DND-41 (cell line): ENCODE results near the gene STKLD1.

ENCODE experiments used
- ATAC-seq: fragments of 200-7000 bp; cut with Tn5 transposase; 3 replicates; pipeline ENCODE4 v1.9.1; 2021; ENCODE audit warnings: low read depth; ENCODE audit not compliant: insufficient read depth
- DNase-seq: peaks from one replicate; pipeline ENCODE4 v3.0.0-alpha.2; 2020
- H2AFZ ChIP-seq: 2 replicates; pipeline ENCODE4 v1.6.0; 2012; ENCODE audit warnings: low read depth, low read length
- H3K27ac ChIP-seq: 2 replicates; pipeline ENCODE4 v1.5.1; 2012; ENCODE audit warnings: low read length, inconsistent platforms
- H3K27me3 ChIP-seq: fragments of 200-600 bp; sonication (generic); 2 replicates; pipeline ENCODE4 v1.6.0; 2012; ENCODE audit warnings: low read length, mild to moderate bottlenecking, inconsistent platforms; ENCODE audit not compliant: insufficient read depth, poor library complexity
- H3K36me3 ChIP-seq: 2 replicates; pipeline ENCODE4 v1.5.1; 2012; ENCODE audit warnings: low read length, inconsistent platforms; ENCODE audit not compliant: insufficient read depth
- H3K4me1 ChIP-seq: 2 replicates; pipeline ENCODE4 v1.5.1; 2012; ENCODE audit warnings: mild to moderate bottlenecking, low read length; ENCODE audit not compliant: insufficient read depth
- H3K4me2 ChIP-seq: 2 replicates; pipeline ENCODE4 v1.6.0; 2012; ENCODE audit warnings: mild to moderate bottlenecking, moderate library complexity, low read length, inconsistent platforms; ENCODE audit not compliant: insufficient read depth
- H3K4me3 ChIP-seq, 2 experiments: fragments of 200-600 bp in 1 of 2; shearing (Covaris generic) in 1 of 2; 2 replicates each; pipeline ENCODE4 v1.5.1; 2012 to 2016; ENCODE audit warnings: inconsistent platforms in 2 of 2, low read length in 2 of 2, mild to moderate bottlenecking in 2 of 2, low read depth in 1 of 2, moderate library complexity in 1 of 2
- H3K79me2 ChIP-seq: 2 replicates; pipeline ENCODE4 v1.6.0; 2012; ENCODE audit warnings: low read length, inconsistent platforms; ENCODE audit not compliant: insufficient read depth
- H3K9ac ChIP-seq: 2 replicates; pipeline ENCODE4 v1.6.0; 2012; ENCODE audit warnings: low read depth, mild to moderate bottlenecking, inconsistent platforms, low read length, moderate library complexity
- H3K9me3 ChIP-seq: 2 replicates; pipeline ENCODE4 v1.5.1; 2012; ENCODE audit warnings: low read length, moderate library complexity, mild to moderate bottlenecking, inconsistent platforms; ENCODE audit not compliant: insufficient read depth, severe bottlenecking
- H4K20me1 ChIP-seq: 2 replicates; pipeline ENCODE4 v1.6.0; 2012; ENCODE audit warnings: low read length; ENCODE audit not compliant: insufficient read depth
- CTCF ChIP-seq: IDR thresholded peaks from 2 replicates; pipeline ENCODE4 v1.5.1; 2012; ENCODE audit warnings: borderline replicate concordance, low read length, moderate library complexity, mild to moderate bottlenecking; ENCODE audit not compliant: poor library complexity, severe bottlenecking; ENCODE audit errors: extremely low read depth
- EZH2 ChIP-seq: IDR thresholded peaks from 3 replicates; pipeline ENCODE4 v1.6.1; 2012; ENCODE audit warnings: borderline replicate concordance, low read depth, mild to moderate bottlenecking, moderate library complexity, low read length, inconsistent platforms; ENCODE audit not compliant: severe bottlenecking

Gene STKLD1

GRCh38 chr9:133354766-133355165, 21.4 kb upstream of the STKLD1 start:
- peaks cover 51% of the 10 kb centered on the region for H3K4me1 ChIP-seq
- H3K79me2 ChIP-seq: peaks cover 43% of the 10 kb centered on the region
- H2AFZ ChIP-seq: no peak overlapping the region
- ATAC-seq (no peak), DNase-seq (no peak)
- no peaks in the 10 kb centered on the region for H3K27me3 ChIP-seq
- H3K27ac ChIP-seq: no peak overlapping the region
- TF ChIP-seq CTCF: no peak
- no peak for TF ChIP-seq EZH2
- H3K9ac ChIP-seq: peak overlapping the region; percentile 63; the same call in 1 of the 2 replicates
- H3K36me3 ChIP-seq: peaks cover 52% of the 10 kb centered on the region
- H3K9me3 ChIP-seq: no peaks in the 10 kb centered on the region
- H4K20me1 ChIP-seq: peaks cover 35% of the 10 kb centered on the region
- peak overlapping the region in 1 of 2 experiments; percentile 91; a peak in 1 of 4 replicates for H3K4me3 ChIP-seq
- peak overlapping the region; percentile 73; the same call in 1 of the 2 replicates for H3K4me2 ChIP-seq

- Histone ChIP-seq H3K27me3 (no peaks in the 10 kb centered on the region), H3K4me3 (peak overlapping the region; percentile 84 to 91), H3K4me1 (peaks cover 40% of the 10 kb centered on the region), H3K4me2 (peak overlapping the region; percentile 73), H3K79me2 (peaks cover 35% of the 10 kb centered on the region), H3K36me3 (peaks cover 52% of the 10 kb centered on the region), H3K9me3 (no peaks in the 10 kb centered on the region), H2AFZ (peak overlapping the region; percentile 31; the same call in 1 of the 2 replicates), H3K9ac (peak overlapping the region; percentile 63), H4K20me1 (peaks cover 29% of the 10 kb centered on the region; the same call in 1 of the 2 replicates), H3K27ac (peak overlapping the region; percentile 60)
- DNase-seq (no peak), ATAC-seq (no peak; the same call in 2 of the 3 replicates)
- TF ChIP-seq CTCF (no peak), EZH2 (no peak)
Measured at GRCh38 chr9:133355881-133356357, 20.2 kb upstream of the STKLD1 start.

GRCh38 chr9:133356391-133357091, 19.6 kb upstream of the STKLD1 start, which contains the start of the genes SURF1 and SURF2:
Gene SURF1 (minus strand): TSS chr9:133356487. CDS start chr9:133356453, 34 bp downstream.
Gene SURF2 (plus strand): TSS chr9:133356550. CDS start chr9:133356593, 43 bp downstream.
- peak within 1 kb of the TSS; percentile 68 for H3K27ac ChIP-seq
- peak; percentile 86 for ATAC-seq
- no peaks in the 10 kb centered on the region for H3K9me3 ChIP-seq
- peak within 1 kb of the TSS; percentile 63 for H3K9ac ChIP-seq
- H2AFZ ChIP-seq: peak within 1 kb of the TSS; percentile 80
- no peak for TF ChIP-seq EZH2
- peak; percentile 89 for DNase-seq
- peak within 1 kb of the TSS; percentile 84 to 91 for H3K4me3 ChIP-seq
- H3K36me3 ChIP-seq: peaks cover 52% of the 10 kb centered on the region
- H3K79me2 ChIP-seq: peaks cover 35% of the 10 kb centered on the region
- H3K27me3 ChIP-seq: no peaks in the 10 kb centered on the region
- peaks cover 28% of the 10 kb centered on the region; the same call in 1 of the 2 replicates for H4K20me1 ChIP-seq
- H3K4me1 ChIP-seq: peaks cover 40% of the 10 kb centered on the region
- peak within 1 kb of the TSS; percentile 87 for H3K4me2 ChIP-seq

GRCh38 chr9:133357656-133358055, 18.5 kb upstream of the STKLD1 start:
- Histone ChIP-seq H3K9ac (peak overlapping the region; percentile 63; the same call in 1 of the 2 replicates), H4K20me1 (peaks cover 17% of the 10 kb centered on the region; the same call in 1 of the 2 replicates), H3K4me3 (peak overlapping the region in 1 of 2 experiments; percentile 91; a peak in 2 of 4 replicates), H3K36me3 (peaks cover 52% of the 10 kb centered on the region), H3K27ac (no peak overlapping the region), H2AFZ (no peak overlapping the region), H3K4me1 (peaks cover 37% of the 10 kb centered on the region), H3K79me2 (peaks cover 35% of the 10 kb centered on the region), H3K4me2 (peak overlapping the region; percentile 87), H3K9me3 (no peaks in the 10 kb centered on the region), H3K27me3 (no peaks in the 10 kb centered on the region)
- no peak for ATAC-seq
- TF ChIP-seq CTCF: no peak
- no peak for TF ChIP-seq EZH2
- no peak for DNase-seq
